Endothelial cell of umbilical vein (primary cell): ENCODE measurements around the gene CNOT6L. TPM values are rescaled to one million over a fixed set of nuclear protein-coding genes. Genes with fewer than 3 reads are reported as not detected.

Experiments used
- BruUV-seq: library from RNA; stranded (reverse); fragments of 400-500 nt; replicated peaks from 2 replicates; lab custom pipeline; 2021; lab: Mats Ljungman, UMichigan
- CTCF ChIA-PET: fragments of 300-600, 350-600 bp; sonication (Branson Sonifier 250); formaldehyde crosslinking; loops from one replicate; lab custom pipeline; 2021; ENCODE audit warnings: antibody characterized with exemption, inconsistent platforms; lab: Charles Lee
- POLR2A ChIA-PET: fragments of 300-600, 350-600 bp; sonication (Branson Sonifier 250); formaldehyde crosslinking; loops from one replicate; lab custom pipeline; 2021; ENCODE audit warnings: antibody characterized with exemption, inconsistent platforms; lab: Charles Lee
- DNase-seq: peaks from one replicate; pipeline ENCODE4 v3.0.0-alpha.2; 2011; ENCODE audit warnings: low read depth, low spot score
- FAIRE-seq: peaks from 2 replicates; lab custom pipeline; 2011; peaks lifted over from hg19 to GRCh38; lab: Jason Lieb, UNC
- H2AFZ ChIP-seq: 2 replicates; pipeline ENCODE4 v1.6.0; 2012; ENCODE audit warnings: low read depth, low read length, control low read depth, inconsistent platforms
- H3K27ac ChIP-seq: 2 replicates; pipeline ENCODE4 v1.5.1; 2011; ENCODE audit warnings: low read depth, mild to moderate bottlenecking, control low read depth, low read length, moderate library complexity; ENCODE audit not compliant: insufficient read depth
- H3K27me3 ChIP-seq, 2 experiments: 2 replicates each; pipeline versions ENCODE4 v1.6.0 to v1.6.1; 2011; ENCODE audit warnings: low read length in 2 of 2, mixed read lengths in 1 of 2; ENCODE audit not compliant: control insufficient read depth in 2 of 2, insufficient read depth in 2 of 2
- H3K36me3 ChIP-seq, 2 experiments: 2 replicates in 1 of 2; 3 replicates in 1 of 2; pipeline ENCODE4 v1.5.1; 2011; ENCODE audit warnings: low read length in 2 of 2, mild to moderate bottlenecking in 1 of 2, moderate library complexity in 1 of 2; ENCODE audit not compliant: control insufficient read depth in 2 of 2, insufficient read depth in 2 of 2; ENCODE audit errors: extremely low read depth in 1 of 2
- H3K4me1 ChIP-seq: 3 replicates; pipeline ENCODE4 v1.5.1; 2011; ENCODE audit warnings: mild to moderate bottlenecking, low read length; ENCODE audit not compliant: control insufficient read depth, insufficient read depth; ENCODE audit errors: extremely low read depth
- H3K4me2 ChIP-seq: 2 replicates; pipeline ENCODE4 v1.6.1; 2011; ENCODE audit warnings: low read length, control low read depth, mixed read lengths; ENCODE audit not compliant: insufficient read depth
- H3K4me3 ChIP-seq, 3 experiments: fragments of 200-600 bp in 1 of 3; sonication (generic), shearing (Covaris generic) in 1 of 3; replicated peaks in 1 of 3; 2 replicates each; pipeline ENCODE4 v1.5.1; 2011 to 2016; ENCODE audit warnings: control low read depth in 3 of 3, low read length in 3 of 3, mild to moderate bottlenecking in 2 of 3, inconsistent platforms in 1 of 3, low read depth in 1 of 3, moderate library complexity in 1 of 3; ENCODE audit not compliant: insufficient read depth in 1 of 3
- H3K79me2 ChIP-seq: 2 replicates; pipeline ENCODE4 v1.6.0; 2012; ENCODE audit warnings: low read length, inconsistent platforms; ENCODE audit not compliant: control insufficient read depth, insufficient read depth
- H3K9ac ChIP-seq: replicated peaks from 2 replicates; pipeline ENCODE3; 2011; ENCODE audit warnings: low read length, control low read depth; ENCODE audit not compliant: insufficient read depth; ENCODE audit errors: extremely low read depth
- H3K9me1 ChIP-seq: replicated peaks from 3 replicates; pipeline ENCODE4 v1.6.0; 2011; ENCODE audit warnings: mild to moderate bottlenecking, low read length; ENCODE audit not compliant: control insufficient read depth, insufficient read depth; ENCODE audit errors: extremely low read depth
- H3K9me3 ChIP-seq: replicated peaks from 2 replicates; pipeline ENCODE4 v1.5.1; 2012; ENCODE audit warnings: low read length, inconsistent platforms; ENCODE audit not compliant: control insufficient read depth, insufficient read depth
- H4K20me1 ChIP-seq: replicated peaks from 2 replicates; pipeline ENCODE3; 2011; ENCODE audit warnings: mild to moderate bottlenecking, low read length; ENCODE audit not compliant: control insufficient read depth, insufficient read depth; ENCODE audit errors: extremely low read depth
- EZH2 ChIP-seq: IDR thresholded peaks from 2 replicates; pipeline ENCODE4 v1.6.1; 2012; ENCODE audit warnings: borderline replicate concordance, low read depth, mild to moderate bottlenecking, moderate library complexity, low read length, inconsistent platforms; ENCODE audit not compliant: severe bottlenecking
- FOS ChIP-seq: IDR thresholded peaks from 2 replicates; pipeline ENCODE4 v1.6.1; 2011; ENCODE audit warnings: mild to moderate bottlenecking, low read length, moderate library complexity, borderline replicate concordance; ENCODE audit not compliant: insufficient read depth
- GATA2 ChIP-seq: IDR thresholded peaks from 2 replicates; pipeline ENCODE4 v1.7.0; 2011; ENCODE audit warnings: low read depth, mild to moderate bottlenecking, moderate library complexity, mixed read lengths, low read length; ENCODE audit not compliant: insufficient read length, insufficient read depth
- JUN ChIP-seq: IDR thresholded peaks from 2 replicates; pipeline ENCODE4 v1.6.1; 2011; ENCODE audit warnings: borderline replicate concordance, low read depth; ENCODE audit not compliant: insufficient read length, insufficient read depth
- MYC ChIP-seq: IDR thresholded peaks from one replicate; pipeline ENCODE4 v1.6.1; 2011; ENCODE audit warnings: mild to moderate bottlenecking, low read depth, low read length
- POLR2A ChIP-seq: IDR thresholded peaks from 2 replicates; pipeline ENCODE4 v1.6.1; 2012; ENCODE audit warnings: low read depth, mild to moderate bottlenecking, control low read depth, low read length
- POLR2AphosphoS5 ChIP-seq: IDR thresholded peaks from 2 replicates; pipeline ENCODE4 v1.6.1; 2012; ENCODE audit warnings: low read depth, mild to moderate bottlenecking, control low read depth, low read length, moderate library complexity; ENCODE audit not compliant: insufficient read depth
- dilution Hi-C: fragments of 300-500 bp; cut with MboI; formaldehyde crosslinking; loops from one replicate; pipeline ENCODE4 v1.15.0; 2019; ENCODE audit warnings: low sequenced_read_pairs; ENCODE audit not compliant: extremely low pct_ligation_motif_present
- intact Hi-C: fragments of 100-400 bp; cut with micrococcal nuclease; formaldehyde crosslinking; loops from one replicate; pipeline ENCODE4 v1.10.0; 2022
- polyA plus RNA-seq, 4 experiments: library from polyadenylated mRNA; depleted of rRNA in 3 of 4; stranded (reverse) in 3 of 4; unstranded in 1 of 4; fragments of >200 nt; gene quantifications; 2 replicates each; pipeline versions ENCODE4 v1.2.1 to v1.2.3, GENCODE V29; 2011 to 2012; ENCODE audit warnings: missing spikeins in 1 of 4
- total RNA-seq: library from RNA; stranded (reverse); gene quantifications from 2 replicates; pipeline ENCODE4 v1.2.3, GENCODE V29; 2021
- TF ChIP-seq, protein P1 (sequence below), 2 donors: IDR thresholded peaks; 1 replicate in 1 of 2; 2 replicates in 1 of 2; pipeline ENCODE4 v1.5.1; 2011; ENCODE audit warnings: low read length in 2 of 2, mild to moderate bottlenecking in 2 of 2, moderate library complexity in 2 of 2, control low read depth in 1 of 2, inconsistent platforms in 1 of 2, low read depth in 1 of 2; ENCODE audit not compliant: insufficient read depth in 1 of 2; ENCODE audit errors: extremely low read depth in 1 of 2
- TF ChIP-seq, protein P2 (sequence below): IDR thresholded peaks from 2 replicates; pipeline ENCODE4 v1.6.1; 2011; ENCODE audit not compliant: insufficient read depth, insufficient read length

Gene CNOT6L
- total and polyA plus RNA-seq, 2 donors (not counting 3 experiments of a cell fraction or from before 2014, with no cell fraction given), result 8.5 to 60.7 TPM

DNA sequence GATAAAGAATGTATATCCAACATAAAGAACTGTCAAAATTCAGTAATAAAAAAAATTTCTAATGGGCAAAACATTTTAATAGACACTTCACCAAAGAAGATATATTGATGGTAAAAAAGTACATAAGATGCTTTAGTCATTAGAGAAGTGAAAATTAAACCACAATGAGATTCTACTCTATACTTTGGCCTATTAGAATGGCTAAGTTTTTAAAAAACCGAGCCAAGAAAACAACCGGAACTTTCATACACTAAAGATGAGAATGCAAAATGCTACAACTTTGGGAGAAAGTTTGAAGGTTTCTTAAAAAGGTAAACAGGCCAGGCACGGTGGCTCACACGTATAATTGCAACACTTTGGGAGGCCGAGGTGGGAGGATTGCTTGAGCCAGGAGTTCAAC is 20.8 kb downstream of the CNOT6L start:
- no peak for DNase-seq
- peaks cover 10% of the 10 kb centered on the region for H4K20me1 ChIP-seq
- H3K79me2 ChIP-seq, result peaks cover 88% of the 10 kb centered on the region
- no peak overlapping the region for H3K27ac ChIP-seq
- dilution Hi-C loops, result no loop called here
- no peak for TF ChIP-seq MYC
- TF ChIP-seq, protein P1, sequence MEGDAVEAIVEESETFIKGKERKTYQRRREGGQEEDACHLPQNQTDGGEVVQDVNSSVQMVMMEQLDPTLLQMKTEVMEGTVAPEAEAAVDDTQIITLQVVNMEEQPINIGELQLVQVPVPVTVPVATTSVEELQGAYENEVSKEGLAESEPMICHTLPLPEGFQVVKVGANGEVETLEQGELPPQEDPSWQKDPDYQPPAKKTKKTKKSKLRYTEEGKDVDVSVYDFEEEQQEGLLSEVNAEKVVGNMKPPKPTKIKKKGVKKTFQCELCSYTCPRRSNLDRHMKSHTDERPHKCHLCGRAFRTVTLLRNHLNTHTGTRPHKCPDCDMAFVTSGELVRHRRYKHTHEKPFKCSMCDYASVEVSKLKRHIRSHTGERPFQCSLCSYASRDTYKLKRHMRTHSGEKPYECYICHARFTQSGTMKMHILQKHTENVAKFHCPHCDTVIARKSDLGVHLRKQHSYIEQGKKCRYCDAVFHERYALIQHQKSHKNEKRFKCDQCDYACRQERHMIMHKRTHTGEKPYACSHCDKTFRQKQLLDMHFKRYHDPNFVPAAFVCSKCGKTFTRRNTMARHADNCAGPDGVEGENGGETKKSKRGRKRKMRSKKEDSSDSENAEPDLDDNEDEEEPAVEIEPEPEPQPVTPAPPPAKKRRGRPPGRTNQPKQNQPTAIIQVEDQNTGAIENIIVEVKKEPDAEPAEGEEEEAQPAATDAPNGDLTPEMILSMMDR (IDR thresholded peaks at IDR 0.05; ENCODE audit: extremely low read depth in 1 of 2, insufficient read depth in 1 of 2, low read depth in 1 of 2, low read length in 2 of 2), result no peak
- no peak for TF ChIP-seq POLR2AphosphoS5
- TF ChIP-seq, protein P2, sequence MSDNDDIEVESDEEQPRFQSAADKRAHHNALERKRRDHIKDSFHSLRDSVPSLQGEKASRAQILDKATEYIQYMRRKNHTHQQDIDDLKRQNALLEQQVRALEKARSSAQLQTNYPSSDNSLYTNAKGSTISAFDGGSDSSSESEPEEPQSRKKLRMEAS, result no peak
- no peak for TF ChIP-seq EZH2
- TF ChIP-seq GATA2, result no peak
- TF ChIP-seq POLR2A, result no peak
- no peak for TF ChIP-seq JUN
- no peak for TF ChIP-seq FOS
- H3K4me1 ChIP-seq, result peaks cover 20% of the 10 kb centered on the region
- H3K9me3 ChIP-seq, result no peaks in the 10 kb centered on the region
- FAIRE-seq, result no peak
- H3K9ac ChIP-seq, result no peak overlapping the region
- no peaks in the 10 kb centered on the region for H3K36me3 ChIP-seq
- intact Hi-C loops, result no loop called here
- ChIA-PET CTCF (no interaction called here), POLR2A (no interaction called here)
- H3K9me1 ChIP-seq, result no peaks in the 10 kb centered on the region
- H3K4me3 ChIP-seq, result no peak overlapping the region
- BruUV-seq, result no TSS peak
- H3K27me3 ChIP-seq, result no peaks in the 10 kb centered on the region
- no peak overlapping the region for H3K4me2 ChIP-seq
- no peak overlapping the region for H2AFZ ChIP-seq
